HG02885 (cell line): ENCODE results near the gene CAMTA1.

Experiments
- ATAC-seq: cut with Tn5 transposase; IDR thresholded peaks from one replicate; pipeline ENCODE4 v1.9.1; 2021; ENCODE audit warnings: mild to moderate bottlenecking; ENCODE audit not compliant: unreplicated experiment, poor library complexity

The CAMTA1 gene

DNA sequence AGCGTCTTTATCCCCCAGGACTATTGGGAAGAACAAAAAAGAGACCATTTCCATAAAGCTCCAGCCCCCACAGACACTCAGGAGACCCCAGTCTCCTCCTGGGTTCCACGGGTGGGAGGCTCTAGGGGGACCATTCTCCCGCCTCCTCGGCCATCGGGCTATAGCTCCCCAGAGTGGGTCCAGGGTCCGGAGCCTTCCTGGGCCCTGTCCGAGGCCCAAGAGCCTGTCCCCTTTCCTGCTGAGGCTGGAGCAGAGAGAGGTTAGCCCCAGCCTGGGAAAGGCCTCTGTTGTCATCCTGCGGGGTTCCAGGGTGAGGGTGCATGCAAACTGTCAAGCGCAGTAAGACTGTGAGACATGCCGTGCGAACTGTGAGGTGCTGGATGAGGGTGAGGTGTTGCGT is 166.3 kb downstream of the CAMTA1 start:
- ATAC-seq = no peak

DNA sequence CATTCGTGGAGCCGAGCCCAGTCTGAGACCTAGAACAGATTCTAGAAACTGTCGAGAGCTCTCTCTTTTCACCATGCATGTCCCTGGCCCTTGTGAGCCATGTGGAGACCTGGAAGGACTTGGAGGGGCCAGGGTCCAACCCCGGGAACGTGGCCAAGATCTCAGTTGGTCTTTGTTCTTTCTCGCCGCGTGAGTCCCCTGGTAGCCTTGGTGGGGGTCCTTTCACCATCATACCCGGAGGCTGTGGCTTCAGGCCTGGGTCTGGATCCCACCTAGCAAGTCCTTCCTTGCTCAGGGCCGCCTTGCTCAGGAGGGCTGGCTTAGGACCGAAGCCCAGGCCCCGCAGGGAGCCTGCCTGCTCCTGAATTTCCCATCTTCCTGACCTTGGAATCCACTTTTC is 168.0 kb downstream of the CAMTA1 start:
- ATAC-seq = no peak

GRCh38 chr1:6953907-6954364 is 168.7 kb downstream of the CAMTA1 start:
- ATAC-seq = no peak

GRCh38 chr1:6954591-6954990 is 169.3 kb downstream of the CAMTA1 start:
- ATAC-seq = no peak

GRCh38 chr1:6955357-6956094 is 170.3 kb downstream of the CAMTA1 start:
- no peak for ATAC-seq

DNA sequence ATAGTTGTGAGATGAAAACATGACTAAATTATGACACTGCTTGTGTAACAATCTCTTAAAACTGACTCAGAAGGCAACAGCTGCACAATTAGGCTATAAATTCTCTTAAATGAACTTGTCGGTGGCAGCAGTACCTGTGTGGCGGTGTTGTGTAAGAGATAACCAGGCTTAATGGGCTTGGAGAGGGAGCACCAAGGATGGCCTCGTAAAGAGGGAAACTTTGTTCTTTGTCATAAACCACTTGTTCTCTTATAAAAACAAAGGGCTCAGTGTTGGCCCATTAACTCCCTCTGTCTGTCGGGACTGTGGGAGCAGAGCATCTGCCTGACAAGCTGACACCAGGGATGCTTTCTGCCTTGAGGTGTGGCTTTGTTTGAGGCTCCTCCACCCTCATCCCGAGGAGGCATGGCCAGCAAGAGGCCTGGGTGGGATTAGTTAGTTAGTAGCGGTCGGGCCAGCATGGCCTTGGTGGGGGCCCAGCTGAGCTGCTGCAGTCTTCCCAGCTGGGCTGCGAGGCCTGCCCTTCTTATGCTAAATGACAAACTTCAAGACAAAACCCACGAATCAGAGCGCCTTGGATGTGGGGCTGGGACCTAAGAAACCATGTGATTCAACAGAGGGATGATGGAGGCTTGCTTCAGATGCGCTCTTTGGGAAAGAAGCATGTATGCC is 171.4 kb downstream of the CAMTA1 start:
- ATAC-seq = no peak

- no peak for ATAC-seq
Measured at GRCh38 chr1:6957341-6957740, 172.1 kb downstream of the CAMTA1 start.

GRCh38 chr1:6958407-6959030 is 173.3 kb downstream of the CAMTA1 start:
- ATAC-seq = no peak

DNA sequence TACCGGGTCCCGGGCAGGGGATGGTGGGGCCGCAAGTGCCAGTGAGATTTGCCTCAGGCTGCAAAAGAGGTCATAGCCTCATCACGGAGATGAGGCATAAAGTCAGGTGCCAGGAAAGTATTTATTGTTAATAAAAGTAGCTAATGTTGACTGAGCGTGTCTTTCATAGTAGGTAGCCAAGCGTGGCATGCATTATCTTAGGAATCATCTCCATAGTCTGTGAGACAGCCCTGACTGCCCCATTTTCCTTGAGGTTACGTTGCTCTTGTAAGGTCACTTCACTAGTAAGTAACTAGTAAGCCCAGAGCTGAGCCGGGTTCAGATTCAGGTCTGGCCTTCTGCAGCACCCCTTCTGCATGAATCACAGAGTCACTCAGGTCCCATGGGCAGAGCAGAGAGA is 174.2 kb downstream of the CAMTA1 start:
- ATAC-seq = no peak

GRCh38 chr1:6960291-6960811 is 175.1 kb downstream of the CAMTA1 start:
- ATAC-seq = no peak

DNA sequence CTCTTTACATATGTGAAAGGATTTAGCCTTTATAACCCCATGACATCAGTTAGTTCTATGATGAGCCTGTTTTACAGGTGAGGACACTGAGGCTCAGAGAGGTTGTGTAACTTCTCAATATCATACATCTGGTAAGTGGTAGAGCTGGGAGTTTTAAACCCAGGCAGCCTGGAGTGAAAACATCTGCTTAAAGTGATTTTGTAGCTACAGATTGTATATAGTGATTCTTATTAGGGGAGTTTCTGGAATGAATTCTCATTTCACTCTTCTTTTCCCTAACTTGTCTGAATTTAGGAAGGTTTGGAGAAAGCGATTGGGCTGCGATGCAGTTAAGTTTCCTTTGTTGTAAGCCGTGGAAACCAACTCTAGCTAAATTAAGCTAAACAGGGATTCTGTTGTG is 175.6 kb downstream of the CAMTA1 start:
- ATAC-seq = no peak

DNA sequence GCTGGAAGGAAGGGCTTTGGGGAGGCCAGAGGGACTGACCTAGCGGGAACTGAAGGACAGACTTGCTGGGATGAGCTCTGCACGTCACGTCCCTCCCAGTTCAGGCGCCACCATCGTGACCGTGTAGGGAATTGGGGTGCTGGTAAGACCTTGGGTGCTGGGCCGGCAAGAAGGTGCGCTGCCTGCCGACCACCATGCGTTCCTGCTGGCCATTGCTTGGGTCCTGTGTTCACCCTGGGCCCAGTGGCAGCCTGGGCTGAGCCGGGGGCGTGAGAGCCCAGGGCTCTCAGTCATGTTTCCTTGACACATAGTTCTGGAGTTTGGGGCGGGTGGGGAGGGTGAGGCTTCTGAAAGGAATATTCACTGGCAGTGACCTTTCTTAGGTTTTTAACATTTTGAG is 176.0 kb downstream of the CAMTA1 start:
- ATAC-seq = no peak

DNA sequence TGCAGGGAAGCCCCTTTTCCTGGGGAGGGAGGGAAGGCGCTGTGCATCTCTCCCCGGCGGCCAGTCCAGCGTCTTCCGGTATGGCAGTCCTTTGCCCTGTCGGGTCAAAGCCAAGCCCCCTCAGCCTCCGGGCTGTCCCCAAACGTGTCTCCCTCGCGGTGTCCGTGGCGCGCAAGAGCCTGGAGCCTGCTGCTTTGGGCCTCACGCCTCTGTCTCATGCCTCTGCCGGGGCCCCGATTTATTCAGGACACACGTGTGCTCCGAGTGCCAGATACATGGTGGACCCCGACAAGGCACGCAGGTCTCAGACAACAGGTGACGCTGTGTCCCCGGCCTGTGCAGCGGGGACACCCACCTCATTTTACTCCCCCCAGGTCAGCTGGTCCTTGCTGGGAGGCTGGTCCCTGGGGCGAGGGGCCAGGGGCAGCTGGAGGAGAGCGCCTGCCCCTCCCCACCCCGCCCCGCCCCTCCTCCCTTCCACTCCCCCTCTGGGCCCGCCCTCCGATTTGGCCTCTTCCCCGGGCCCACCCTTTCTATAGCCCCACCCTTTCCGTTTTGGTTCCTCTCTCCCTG is 176.7 kb downstream of the CAMTA1 start:
- ATAC-seq = no peak

DNA sequence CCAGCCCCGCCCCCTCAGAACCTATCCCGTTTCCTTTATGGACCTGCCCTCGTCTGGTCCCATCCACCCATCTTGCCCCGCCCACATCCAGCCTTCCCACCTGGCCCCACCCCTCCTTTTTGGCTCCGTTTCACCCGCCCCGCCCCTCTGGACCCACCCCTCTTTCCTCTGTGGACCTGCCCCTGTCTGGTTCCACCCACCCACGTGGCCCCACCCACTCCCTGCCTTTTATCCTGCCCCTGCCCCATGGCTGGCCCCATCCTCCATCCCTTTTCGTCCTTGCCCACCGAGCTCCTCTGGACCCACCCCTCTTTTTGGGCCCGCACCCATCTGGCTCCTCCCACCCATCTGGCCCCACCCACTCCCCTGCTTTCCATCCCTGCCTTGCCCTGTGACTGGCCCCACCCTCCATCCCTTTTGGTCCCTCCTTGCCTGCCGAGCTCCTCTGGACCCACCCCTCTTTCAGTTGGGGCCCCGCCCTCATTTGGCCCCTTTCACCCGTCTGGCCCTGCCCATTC is 177.3 kb downstream of the CAMTA1 start:
- ATAC-seq = no peak

DNA sequence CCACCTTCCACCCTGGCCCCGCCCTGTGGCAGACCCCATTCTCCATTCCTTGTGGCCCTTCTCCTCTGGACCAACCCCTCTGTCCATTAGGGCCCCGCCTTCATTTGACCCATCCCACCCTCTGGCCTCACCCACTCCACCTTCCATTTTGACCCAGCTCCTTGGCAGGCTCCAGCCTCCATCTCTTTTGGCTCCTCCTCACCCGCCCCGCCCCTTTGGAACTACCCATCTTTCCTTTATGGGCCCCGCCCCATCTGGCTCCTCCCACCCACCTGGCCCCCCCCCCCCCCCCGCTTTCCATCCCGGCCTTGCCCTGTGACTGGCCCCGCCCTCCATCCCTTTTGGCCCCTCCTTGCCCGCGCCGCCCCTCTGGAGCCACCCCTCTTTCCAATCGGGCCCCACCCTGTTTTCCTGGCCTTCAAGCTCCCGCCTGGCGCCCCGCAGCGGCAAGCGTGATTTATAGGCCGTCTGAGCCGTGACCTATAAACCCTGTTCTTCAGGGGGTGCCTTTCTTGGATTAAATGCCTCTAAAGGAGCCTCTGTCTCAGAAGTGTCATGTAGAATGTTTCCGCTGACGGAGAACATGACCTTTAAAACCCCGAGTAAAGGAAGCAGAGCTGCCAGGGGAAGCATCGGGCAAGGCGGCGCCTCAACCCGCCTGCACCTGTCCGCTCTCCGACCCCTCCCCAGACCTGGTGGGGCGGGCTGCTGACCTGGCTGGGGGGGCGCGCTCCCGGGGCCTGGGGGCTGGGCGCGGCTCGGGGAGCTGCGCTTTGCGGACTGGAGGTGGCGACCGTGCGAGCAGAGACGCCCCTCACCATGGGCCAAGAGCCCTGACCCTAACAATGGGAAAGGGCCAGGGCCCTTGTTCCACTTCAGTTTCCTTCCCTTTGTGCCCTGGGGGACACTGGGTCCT is 178.0 kb downstream of the CAMTA1 start:
- ATAC-seq = no peak

DNA sequence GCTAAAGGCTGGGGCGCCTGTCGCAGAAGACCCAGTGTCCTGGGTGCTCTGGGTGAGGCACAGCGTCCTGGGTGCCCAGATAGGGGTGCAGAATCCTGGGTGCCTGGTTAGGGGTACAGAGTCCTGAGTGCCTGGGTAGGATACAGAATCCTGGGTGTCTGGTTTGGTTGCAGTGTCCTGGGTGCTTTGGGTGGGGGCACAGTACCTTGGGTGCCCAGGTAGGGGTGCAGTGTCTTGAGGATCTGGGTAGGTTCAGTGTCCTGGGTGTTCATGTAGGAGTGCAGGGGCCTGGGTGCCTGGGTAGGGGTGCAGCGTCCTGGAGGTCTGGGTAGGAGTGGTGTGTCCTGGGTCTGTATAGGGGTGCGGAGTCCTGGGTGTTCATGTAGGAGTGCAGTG is 178.7 kb downstream of the CAMTA1 start:
- no peak for ATAC-seq

DNA sequence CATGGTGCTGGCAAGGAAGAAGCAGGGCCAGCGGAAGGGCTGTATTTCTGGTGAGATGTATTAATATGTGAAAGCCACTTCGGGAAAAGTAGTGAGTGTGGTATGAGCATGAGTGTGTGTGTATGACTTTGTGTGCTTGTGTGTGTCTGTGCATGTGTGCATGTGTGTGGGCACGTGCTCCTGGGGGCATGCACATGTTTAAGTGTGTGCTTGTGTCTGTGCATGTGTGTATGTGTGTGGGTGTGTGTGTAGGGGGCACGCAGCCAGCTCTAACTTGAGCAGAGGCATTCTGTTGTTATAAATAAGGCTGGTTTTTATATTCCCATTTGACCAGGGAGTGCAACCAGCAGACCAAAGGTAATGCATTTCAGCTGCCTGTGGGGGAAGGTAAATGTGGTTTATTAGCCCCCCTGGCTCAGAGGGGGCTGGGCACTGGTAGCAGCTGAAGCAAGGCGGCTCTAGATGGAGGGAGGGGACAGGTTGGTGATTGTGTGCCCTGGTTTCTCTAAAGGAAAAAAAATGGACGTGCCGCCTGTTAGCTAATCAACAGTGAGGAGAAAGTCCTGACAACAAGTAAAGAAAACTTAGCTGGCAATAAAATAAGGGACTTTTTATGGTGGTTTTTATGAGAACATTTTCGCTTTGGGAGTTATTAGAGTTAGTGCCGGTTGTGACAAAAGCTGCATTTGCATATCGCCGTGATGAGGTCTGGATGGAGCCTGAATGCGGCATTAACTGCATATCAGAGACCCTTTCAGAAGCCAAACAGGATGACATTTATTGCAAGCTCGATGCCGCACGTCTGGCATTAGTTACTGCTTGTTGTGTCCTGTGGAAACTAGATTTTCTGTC is 180.1 kb downstream of the CAMTA1 start:
- ATAC-seq = no peak

GRCh38 chr1:6965935-6966241 is 180.6 kb downstream of the CAMTA1 start:
- no peak for ATAC-seq

DNA sequence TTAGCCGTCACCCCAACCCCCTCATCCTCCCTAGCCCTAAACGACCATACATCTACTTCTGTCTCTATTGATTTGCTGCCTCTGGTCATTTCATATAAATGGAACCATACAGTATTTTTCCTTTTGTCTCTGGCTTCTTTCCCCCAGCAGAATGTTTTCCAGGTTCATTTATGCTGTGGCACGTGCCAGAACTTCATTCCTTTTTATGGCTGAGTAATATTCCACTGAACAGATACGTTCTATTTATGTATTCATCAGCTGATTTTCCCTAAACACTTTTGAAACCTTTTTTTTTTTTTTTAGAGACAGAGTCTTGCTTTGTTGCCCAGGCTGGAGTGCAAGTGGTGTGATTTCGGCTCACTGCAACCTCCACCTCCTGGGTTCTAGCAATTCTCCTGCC is 181.1 kb downstream of the CAMTA1 start:
- no peak for ATAC-seq
